Fibroblast of mammary gland (primary cell): Measurements from ENCODE around the gene PTK7.
A peak's percentile ranks its signal among the peaks of the same experiment; 100 is the strongest.

Source experiments
- DNase-seq: peaks from one replicate; pipeline ENCODE4 v3.0.0-alpha.2; 2010; ENCODE audit warnings: low read depth
- H3K4me3 ChIP-seq: 2 replicates; pipeline ENCODE4 v1.5.1; 2011; ENCODE audit warnings: low read depth, mild to moderate bottlenecking, low read length, moderate library complexity; ENCODE audit not compliant: control insufficient read depth
- CTCF ChIP-seq: conservative IDR thresholded peaks from 2 replicates; pipeline ENCODE4 v1.5.1; 2011; ENCODE audit warnings: low read depth, low read length, inconsistent platforms; ENCODE audit not compliant: control insufficient read depth, insufficient read depth

Gene PTK7

GRCh38 chr6:43060755-43061633 is 15.1 kb upstream of the PTK7 start:
- DNase-seq = no peak
- H3K4me3 ChIP-seq = no peak overlapping the region
- TF ChIP-seq CTCF = no peak

GRCh38 chr6:43061861-43062260 is 14.3 kb upstream of the PTK7 start:
- no peak for DNase-seq
- H3K4me3 ChIP-seq = no peak overlapping the region
- TF ChIP-seq CTCF = no peak

- H3K4me3 ChIP-seq = no peak overlapping the region
- TF ChIP-seq CTCF = no peak
- no peak for DNase-seq
Measured at GRCh38 chr6:43062818-43063217, 13.3 kb upstream of the PTK7 start.

- peak; percentile 75 for TF ChIP-seq CTCF
- peak; percentile 78 for DNase-seq
- H3K4me3 ChIP-seq = no peak overlapping the region
Measured at GRCh38 chr6:43070028-43070632, 6.0 kb upstream of the PTK7 start.

GRCh38 chr6:43074847-43075669 is 1.1 kb upstream of the PTK7 start:
- TF ChIP-seq CTCF = no peak
- peak; percentile 66 for DNase-seq
- peak overlapping the region; percentile 37 for H3K4me3 ChIP-seq

- TF ChIP-seq CTCF = no peak
Measured at GRCh38 chr6:43076464-43077332, 584 bp downstream of the PTK7 start.

More at GRCh38 chr6:43076464-43077332, 584 bp downstream of the PTK7 start:
- peak; percentile 44 for DNase-seq
- peak overlapping the region; percentile 80 for H3K4me3 ChIP-seq
